Urinary bladder (tissue), 4 donors: ENCODE results near the gene SPDYE2. TPM values are rescaled to one million over a fixed set of nuclear protein-coding genes. Genes with fewer than 3 reads are reported as not detected.
"Not testable (repeated sequence)": the region's sequence is repeated elsewhere in the genome, so short reads cannot be mapped to it uniquely, and the experiment has no call there.

Experiments used
- DNase-seq: peaks from one replicate; pipeline ENCODE4 v3.0.0-alpha.2; 2015; ENCODE audit errors: extremely low spot score
- H3K27ac ChIP-seq: one replicate; pipeline ENCODE4 v1.5.1; 2013; ENCODE audit warnings: low read depth, mild to moderate bottlenecking, moderate library complexity
- H3K36me3 ChIP-seq: one replicate; pipeline ENCODE4 v1.6.1; 2013; ENCODE audit warnings: mild to moderate bottlenecking, moderate library complexity; ENCODE audit not compliant: insufficient read depth
- H3K4me1 ChIP-seq: one replicate; pipeline ENCODE4 v1.6.1; 2013; ENCODE audit warnings: mild to moderate bottlenecking, moderate library complexity; ENCODE audit not compliant: insufficient read depth
- H3K4me3 ChIP-seq: one replicate; pipeline ENCODE4 v1.5.1; 2013; ENCODE audit warnings: low read depth, low read length
- WGBS: extraction: QIAGEN DNeasy Blood & Tissue Kit; methylation state at CpG from one replicate; pipeline ENCODE4 v1.1.7; 2013; 5-methylcytosine and 5-hydroxymethylcytosine counted together
- polyA plus RNA-seq: library from polyadenylated mRNA; stranded (reverse); fragments of 200-250 nt; gene quantifications from one replicate; pipeline ENCODE4 v1.2.3, GENCODE V29; 2013
- total RNA-seq: library from RNA; depleted of rRNA; stranded (reverse); fragments of >200 nt; gene quantifications from one replicate; pipeline ENCODE4 v1.2.3, GENCODE V29; 2014
- donor health status: healthy with polysubstance abuse.
- donor health status: healthy.

Gene SPDYE2
- total RNA-seq, result 0.16 TPM
- polyA plus RNA-seq, result 0.14 TPM

GRCh38 chr7:102550808-102551422 lies at the start of gene SPDYE2:
SPDYE2 (plus strand) TSS chr7:102551226; CDS start chr7:102553256, 2,030 bp downstream.
- H3K36me3 ChIP-seq, H3K4me3 ChIP-seq, H3K27ac ChIP-seq, H3K4me1 ChIP-seq, DNase-seq: not testable (repeated sequence)
- no CpG with 5 or more reads among the region's 6 CpGs for WGBS

GRCh38 chr7:102503141-102503540 lies 47.9 kb upstream of the SPDYE2 start:
- WGBS, result no CpG with 5 or more reads among the region's 12 CpGs
- not testable (repeated sequence) for H3K4me1 ChIP-seq, H3K27ac ChIP-seq, H3K4me3 ChIP-seq, H3K36me3 ChIP-seq, DNase-seq

- H3K4me1 ChIP-seq, DNase-seq, H3K36me3 ChIP-seq, H3K27ac ChIP-seq, H3K4me3 ChIP-seq: not testable (repeated sequence)
- WGBS, result 74% methylated on average over 5 of the region's 24 CpGs
These were observed 45.5 kb upstream of the SPDYE2 start for GRCh38 chr7:102505298-102506185.

- H3K27ac ChIP-seq, H3K4me3 ChIP-seq, DNase-seq, H3K36me3 ChIP-seq, H3K4me1 ChIP-seq: not testable (repeated sequence)
- 84% methylated on average over 2 of the region's 8 CpGs for WGBS
These were observed 43.5 kb upstream of the SPDYE2 start for GRCh38 chr7:102507410-102508088.

- H3K27ac ChIP-seq, DNase-seq, H3K36me3 ChIP-seq, H3K4me3 ChIP-seq, H3K4me1 ChIP-seq: not testable (repeated sequence)
- WGBS, result 74% methylated on average over 4 of the region's 8 CpGs
These were observed 40.5 kb upstream of the SPDYE2 start for GRCh38 chr7:102510575-102510974.

GRCh38 chr7:102511860-102512522 lies 39.0 kb upstream of the SPDYE2 start:
- not testable (repeated sequence) for H3K4me3 ChIP-seq, H3K36me3 ChIP-seq, H3K27ac ChIP-seq, DNase-seq, H3K4me1 ChIP-seq
- no CpG with 5 or more reads among the region's 30 CpGs for WGBS

GRCh38 chr7:102512642-102513221 lies 38.3 kb upstream of the SPDYE2 start:
- H3K4me3 ChIP-seq, result peak overlapping the region; percentile 22
- WGBS, result 13% methylated on average over 5 of the region's 5 CpGs
- H3K4me1 ChIP-seq, H3K27ac ChIP-seq, H3K36me3 ChIP-seq: not testable (repeated sequence)
- DNase-seq, result peak; percentile 91

- not testable (repeated sequence) for DNase-seq, H3K4me3 ChIP-seq, H3K4me1 ChIP-seq, H3K27ac ChIP-seq, H3K36me3 ChIP-seq
- WGBS, result 66% methylated on average over 2 of the region's 15 CpGs
These were observed 35.9 kb upstream of the SPDYE2 start for GRCh38 chr7:102514881-102515721.

GRCh38 chr7:102515889-102516288 lies 35.1 kb upstream of the SPDYE2 start:
- H3K4me3 ChIP-seq, H3K4me1 ChIP-seq, H3K27ac ChIP-seq, DNase-seq, H3K36me3 ChIP-seq: not testable (repeated sequence)
- no CpG with 5 or more reads among the region's 3 CpGs for WGBS

- H3K36me3 ChIP-seq, DNase-seq, H3K4me1 ChIP-seq, H3K4me3 ChIP-seq, H3K27ac ChIP-seq: not testable (repeated sequence)
- no CpG with 5 or more reads among the region's 10 CpGs for WGBS
These were observed 34.1 kb upstream of the SPDYE2 start for GRCh38 chr7:102516951-102517350.

- under 1% methylated on average over 19 of the region's 61 CpGs for WGBS
- H3K4me1 ChIP-seq, H3K27ac ChIP-seq, H3K4me3 ChIP-seq, DNase-seq, H3K36me3 ChIP-seq: not testable (repeated sequence)
These were observed 33.4 kb upstream of the SPDYE2 start, which contains the start of gene RASA4B for GRCh38 chr7:102517550-102518147. RASA4B (minus strand) TSS chr7:102517777; CDS start chr7:102517710, 67 bp downstream.

GRCh38 chr7:102520797-102521196 lies 30.2 kb upstream of the SPDYE2 start:
- H3K4me1 ChIP-seq, H3K36me3 ChIP-seq, H3K27ac ChIP-seq, H3K4me3 ChIP-seq, DNase-seq: not testable (repeated sequence)
- WGBS, result 87% methylated on average over 4 of the region's 5 CpGs
